ACC112 (cell line): Measurements from ENCODE around the gene C1orf159.
"Not testable (repeated sequence)": the region's sequence is repeated elsewhere in the genome, so short reads cannot be mapped to it uniquely, and the experiment has no call there.

Source experiments
- H2AFZ ChIP-seq: fragments of 200-600 bp; sonication (generic); one replicate; pipeline ENCODE4 v1.6.0; 2017; ENCODE audit warnings: antibody characterized with exemption, low read length; ENCODE audit not compliant: unreplicated experiment
- H3K27ac ChIP-seq: fragments of 200-600 bp; sonication (generic); 2 replicates; pipeline ENCODE4 v1.5.1; 2014; ENCODE audit warnings: low read depth, mild to moderate bottlenecking, antibody characterized with exemption, low read length, moderate library complexity
- H3K27me3 ChIP-seq: fragments of 200-600 bp; sonication (generic); 2 replicates; pipeline ENCODE4 v1.6.1; 2014; ENCODE audit warnings: mild to moderate bottlenecking, antibody characterized with exemption, low read length, moderate library complexity, mixed read lengths; ENCODE audit not compliant: insufficient read depth
- H3K36me3 ChIP-seq: fragments of 200-600 bp; sonication (generic); 2 replicates; pipeline ENCODE4 v1.6.1; 2016; ENCODE audit warnings: mild to moderate bottlenecking, antibody characterized with exemption, low read length, moderate library complexity, mixed read lengths; ENCODE audit not compliant: insufficient read depth
- H3K4me1 ChIP-seq: fragments of 200-600 bp; sonication (generic); one replicate; pipeline ENCODE4 v1.6.1; 2016; ENCODE audit warnings: low read length, mixed read lengths; ENCODE audit not compliant: insufficient read depth, unreplicated experiment, control insufficient read depth
- H3K4me3 ChIP-seq: fragments of 200-600 bp; sonication (generic); 2 replicates; pipeline ENCODE4 v1.5.1; 2014; ENCODE audit warnings: mild to moderate bottlenecking, low read depth, low read length
- H3K79me2 ChIP-seq: fragments of 200-600 bp; sonication (generic); one replicate; pipeline ENCODE4 v1.6.0; 2016; ENCODE audit warnings: low read length; ENCODE audit not compliant: control insufficient read depth, unreplicated experiment, insufficient read depth

Gene C1orf159

GRCh38 chr1:1149416-1149815, 33.5 kb upstream of the C1orf159 start:
- Histone ChIP-seq H3K4me3 (no peak overlapping the region), H3K27me3 (no peaks in the 10 kb centered on the region), H3K4me1 (no peaks in the 10 kb centered on the region), H3K27ac (no peak overlapping the region), H2AFZ (no peak overlapping the region), H3K79me2 (no peaks in the 10 kb centered on the region), H3K36me3 (no peaks in the 10 kb centered on the region)

- no peak overlapping the region for H2AFZ ChIP-seq
- no peaks in the 10 kb centered on the region for H3K79me2 ChIP-seq
- no peaks in the 10 kb centered on the region for H3K27me3 ChIP-seq
- H3K27ac ChIP-seq: no peak overlapping the region
- H3K36me3 ChIP-seq: no peaks in the 10 kb centered on the region
- no peak overlapping the region for H3K4me3 ChIP-seq
- H3K4me1 ChIP-seq: no peaks in the 10 kb centered on the region
Observed at GRCh38 chr1:1148569-1148968, 32.7 kb upstream of the C1orf159 start.

GRCh38 chr1:1148061-1148460, 32.2 kb upstream of the C1orf159 start:
- Histone ChIP-seq H3K4me3 (no peak overlapping the region), H3K27me3 (no peaks in the 10 kb centered on the region), H3K4me1 (no peaks in the 10 kb centered on the region), H3K27ac (no peak overlapping the region), H2AFZ (no peak overlapping the region), H3K79me2 (no peaks in the 10 kb centered on the region), H3K36me3 (no peaks in the 10 kb centered on the region)

GRCh38 chr1:1146596-1146995, 30.7 kb upstream of the C1orf159 start:
- Histone ChIP-seq H3K36me3 (no peaks in the 10 kb centered on the region), H3K4me3 (no peak overlapping the region), H3K4me1 (no peaks in the 10 kb centered on the region), H3K27me3 (no peaks in the 10 kb centered on the region), H3K27ac (no peak overlapping the region), H2AFZ (no peak overlapping the region), H3K79me2 (no peaks in the 10 kb centered on the region)

- Histone ChIP-seq H3K4me1 (no peaks in the 10 kb centered on the region), H3K36me3 (no peaks in the 10 kb centered on the region)
Observed at GRCh38 chr1:1146026-1146425, 30.1 kb upstream of the C1orf159 start.

GRCh38 chr1:1145547-1145914, 29.6 kb upstream of the C1orf159 start:
- H2AFZ ChIP-seq: no peak overlapping the region
- no peaks in the 10 kb centered on the region for H3K4me1 ChIP-seq

More at GRCh38 chr1:1146026-1146425, 30.1 kb upstream of the C1orf159 start:
- H3K79me2 ChIP-seq: no peaks in the 10 kb centered on the region
- no peak overlapping the region for H3K4me3 ChIP-seq
- no peaks in the 10 kb centered on the region for H3K27me3 ChIP-seq
- H2AFZ ChIP-seq: no peak overlapping the region
- H3K27ac ChIP-seq: no peak overlapping the region

GRCh38 chr1:1144843-1145546, 29.1 kb upstream of the C1orf159 start:
- Histone ChIP-seq H3K27me3 (no peaks in the 10 kb centered on the region), H3K27ac (no peak overlapping the region), H2AFZ (no peak overlapping the region), H3K36me3 (no peaks in the 10 kb centered on the region), H3K79me2 (no peaks in the 10 kb centered on the region), H3K4me1 (no peaks in the 10 kb centered on the region), H3K4me3 (no peak overlapping the region)

More at GRCh38 chr1:1145547-1145914, 29.6 kb upstream of the C1orf159 start:
- Histone ChIP-seq H3K27ac (no peak overlapping the region), H3K27me3 (no peaks in the 10 kb centered on the region), H3K36me3 (no peaks in the 10 kb centered on the region), H3K4me3 (no peak overlapping the region), H3K79me2 (no peaks in the 10 kb centered on the region)

GRCh38 chr1:1144122-1144842, 28.4 kb upstream of the C1orf159 start:
- no peak overlapping the region for H3K27ac ChIP-seq
- H3K36me3 ChIP-seq: no peaks in the 10 kb centered on the region
- no peaks in the 10 kb centered on the region for H3K27me3 ChIP-seq
- H3K4me1 ChIP-seq: no peaks in the 10 kb centered on the region
- H2AFZ ChIP-seq: no peak overlapping the region
- H3K4me3 ChIP-seq: no peak overlapping the region
- no peaks in the 10 kb centered on the region for H3K79me2 ChIP-seq

GRCh38 chr1:1143636-1144035, 27.7 kb upstream of the C1orf159 start:
- Histone ChIP-seq H3K27ac (no peak overlapping the region), H3K4me3 (no peak overlapping the region), H3K4me1 (no peaks in the 10 kb centered on the region), H3K79me2 (no peaks in the 10 kb centered on the region), H3K36me3 (no peaks in the 10 kb centered on the region), H3K27me3 (no peaks in the 10 kb centered on the region), H2AFZ (no peak overlapping the region)

GRCh38 chr1:1142844-1143243, 27.0 kb upstream of the C1orf159 start:
- H2AFZ ChIP-seq: no peak overlapping the region
- no peaks in the 10 kb centered on the region for H3K36me3 ChIP-seq
- H3K27me3 ChIP-seq: no peaks in the 10 kb centered on the region
- H3K4me1 ChIP-seq: no peaks in the 10 kb centered on the region
- H3K79me2 ChIP-seq: no peaks in the 10 kb centered on the region
- no peak overlapping the region for H3K4me3 ChIP-seq
- no peak overlapping the region for H3K27ac ChIP-seq

- H2AFZ ChIP-seq: not testable (repeated sequence)
Observed at GRCh38 chr1:1142352-1142751, 26.5 kb upstream of the C1orf159 start.

More at GRCh38 chr1:1142352-1142751, 26.5 kb upstream of the C1orf159 start:
- H3K79me2 ChIP-seq, H3K27me3 ChIP-seq, H3K4me1 ChIP-seq, H3K36me3 ChIP-seq, H3K27ac ChIP-seq, H3K4me3 ChIP-seq: not testable (repeated sequence)
